ENCODE results near the gene ARMC6.

Gene ARMC6

GRCh38 chr19:19054315-19054938 is 21.0 kb downstream of the ARMC6 start:
- in situ Hi-C loops (cut with HindIII; ENCODE audit: low sequenced_read_pairs) = no loop called here

DNA sequence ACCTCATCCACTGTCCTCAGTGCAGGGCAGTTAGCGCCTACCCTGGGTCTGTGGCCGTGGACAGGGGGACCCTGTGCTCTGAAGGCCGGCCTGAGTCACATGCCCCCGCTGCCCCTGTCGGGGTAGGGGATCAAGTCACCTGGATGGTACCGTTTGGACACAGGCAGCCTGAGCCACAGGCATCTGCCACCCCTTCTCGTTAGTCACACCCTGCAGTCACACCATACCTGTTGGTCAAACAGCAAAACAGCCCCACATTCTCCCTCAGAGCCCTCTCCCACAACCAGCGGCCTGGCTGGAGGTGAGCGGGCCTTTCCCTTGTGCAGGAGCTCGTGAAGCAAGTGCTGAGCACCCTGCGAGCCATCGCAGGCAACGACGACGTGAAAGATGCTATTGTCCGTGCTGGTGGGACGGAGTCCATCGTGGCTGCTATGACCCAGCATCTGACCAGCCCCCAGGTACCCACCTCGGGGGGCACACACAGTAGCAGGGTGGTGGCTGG is 21.6 kb downstream of the ARMC6 start:
- in situ Hi-C loops (cut with HindIII; ENCODE audit: low sequenced_read_pairs) = no loop called here

GRCh38 chr19:19055701-19056100 is 22.3 kb downstream of the ARMC6 start:
- in situ Hi-C loops (cut with HindIII; ENCODE audit: low sequenced_read_pairs) = no loop called here

GRCh38 chr19:19056636-19057275 is 23.4 kb downstream of the ARMC6 start:
- in situ Hi-C loops (cut with HindIII; ENCODE audit: low sequenced_read_pairs) = no loop called here

DNA sequence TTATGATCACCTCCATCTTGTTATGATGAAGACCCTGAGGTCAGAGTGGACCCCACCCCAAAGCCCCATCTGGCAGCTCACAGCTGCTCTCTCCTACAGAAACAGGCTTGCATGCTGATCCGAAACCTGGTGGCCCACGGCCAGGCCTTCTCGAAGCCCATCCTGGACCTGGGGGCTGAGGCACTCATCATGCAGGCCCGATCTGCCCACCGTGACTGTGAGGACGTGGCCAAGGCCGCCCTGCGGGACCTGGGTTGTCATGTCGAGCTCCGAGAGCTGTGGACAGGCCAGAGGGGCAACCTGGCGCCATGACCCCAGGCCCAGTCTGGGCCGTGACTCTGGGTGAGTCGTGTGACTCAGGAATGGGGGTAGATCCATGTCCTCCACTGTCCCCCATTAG is 23.9 kb downstream of the ARMC6 start:
- in situ Hi-C loops (cut with HindIII; ENCODE audit: low sequenced_read_pairs) = no loop called here

GRCh38 chr19:19057720-19058119 is 24.3 kb downstream of the ARMC6 start:
- in situ Hi-C loops (cut with HindIII; ENCODE audit: low sequenced_read_pairs) = no loop called here

DNA sequence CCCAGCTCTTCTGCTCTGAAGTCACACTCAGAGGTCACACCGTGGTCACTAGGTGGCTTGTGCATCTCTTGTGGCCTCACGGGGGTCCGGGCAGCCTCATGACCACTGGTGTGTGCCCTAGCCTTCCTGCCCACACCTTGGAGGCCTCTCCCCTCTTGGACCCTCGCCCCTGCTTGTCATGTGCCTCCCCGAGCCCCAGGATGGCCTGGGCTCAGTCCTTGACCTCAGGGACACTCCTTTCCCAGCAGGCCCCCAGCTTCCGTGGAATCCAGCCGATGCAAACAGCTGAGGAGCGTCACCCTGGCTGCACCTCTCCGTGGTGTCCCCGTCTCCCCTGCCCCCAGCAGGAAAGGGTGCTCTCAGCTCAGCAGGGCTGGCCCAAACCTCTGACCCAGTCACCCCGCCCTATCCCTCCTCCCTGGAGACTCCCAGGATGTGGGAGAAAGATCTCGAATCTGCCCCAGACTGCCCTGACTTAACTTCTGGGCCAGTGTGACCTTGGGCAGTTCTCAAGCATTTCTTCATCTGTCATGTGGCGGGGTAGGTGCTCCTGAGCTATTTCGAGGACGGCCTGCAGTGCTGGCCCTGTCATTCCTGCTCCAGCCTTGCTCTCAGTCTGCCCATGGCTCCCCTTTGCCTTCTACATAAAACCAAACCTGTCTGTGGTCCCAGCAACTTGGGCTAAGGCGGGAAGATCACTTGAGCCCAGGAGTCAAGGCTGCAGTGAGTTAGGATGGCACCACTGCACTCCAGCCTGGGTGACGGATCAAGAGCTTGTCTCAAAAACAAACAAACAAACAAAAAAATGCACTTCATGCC is 25.8 kb downstream of the ARMC6 start:
- in situ Hi-C loops (cut with HindIII; ENCODE audit: low sequenced_read_pairs) = no loop called here

DNA sequence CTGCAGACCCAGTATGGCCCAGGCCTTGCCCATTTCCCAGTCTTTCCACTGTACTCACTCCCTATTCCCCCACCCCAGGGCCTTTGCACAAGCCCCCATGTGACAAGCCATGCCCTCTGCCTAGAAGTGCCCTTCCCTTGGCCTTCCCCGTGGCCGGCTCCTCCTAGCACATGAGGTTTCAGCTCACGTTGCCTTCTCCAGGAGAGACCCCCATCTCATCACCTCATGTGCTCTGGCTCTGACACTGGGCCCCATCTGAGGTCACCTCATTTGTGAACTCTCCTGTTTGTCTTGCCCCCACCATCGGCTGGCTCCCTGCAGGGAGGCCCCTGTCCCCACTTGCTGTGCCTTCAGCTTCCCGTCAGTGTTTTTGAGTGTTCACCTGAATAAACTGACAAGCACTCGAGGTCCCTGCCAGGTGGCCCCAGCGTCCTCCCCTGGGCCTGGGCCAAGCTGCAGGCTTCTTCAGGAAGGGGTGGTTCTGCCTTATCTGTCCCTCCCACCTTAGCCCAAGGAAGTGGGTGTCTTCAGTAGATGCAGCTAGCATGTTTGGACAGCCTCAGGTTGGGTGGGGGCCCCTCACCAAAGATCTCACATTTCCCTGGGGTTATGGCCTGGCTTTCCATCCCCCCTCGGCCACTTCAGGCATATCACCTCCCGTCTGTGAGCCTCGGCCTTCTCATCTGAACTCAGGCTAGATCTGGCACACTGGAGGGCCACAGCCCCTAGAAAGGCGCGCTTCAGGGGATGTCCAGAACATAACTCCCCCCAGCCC is 26.6 kb downstream of the ARMC6 start:
- in situ Hi-C loops (cut with HindIII; ENCODE audit: low sequenced_read_pairs) = no loop called here

DNA sequence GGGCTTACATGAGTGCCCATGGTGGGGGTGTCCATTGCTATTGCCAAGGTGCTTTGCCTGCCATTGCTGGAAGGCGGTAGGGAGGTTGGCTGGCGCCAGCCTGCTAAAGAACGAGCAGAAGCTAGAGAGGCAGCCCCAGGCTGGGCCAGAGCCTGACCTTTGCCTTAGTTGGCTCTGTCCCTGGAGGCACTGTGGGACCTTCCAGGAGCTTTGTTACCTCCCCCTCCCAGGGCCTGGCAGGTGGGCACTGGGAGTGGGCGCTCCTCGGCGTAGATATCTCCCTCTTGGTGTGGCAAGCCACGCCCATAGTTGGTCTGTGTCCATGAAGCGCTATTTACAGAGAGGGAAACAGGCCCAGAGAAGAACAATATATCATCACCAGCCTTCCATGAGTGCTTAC is 28.1 kb downstream of the ARMC6 start:
- in situ Hi-C loops (cut with HindIII; ENCODE audit: low sequenced_read_pairs) = no loop called here

DNA sequence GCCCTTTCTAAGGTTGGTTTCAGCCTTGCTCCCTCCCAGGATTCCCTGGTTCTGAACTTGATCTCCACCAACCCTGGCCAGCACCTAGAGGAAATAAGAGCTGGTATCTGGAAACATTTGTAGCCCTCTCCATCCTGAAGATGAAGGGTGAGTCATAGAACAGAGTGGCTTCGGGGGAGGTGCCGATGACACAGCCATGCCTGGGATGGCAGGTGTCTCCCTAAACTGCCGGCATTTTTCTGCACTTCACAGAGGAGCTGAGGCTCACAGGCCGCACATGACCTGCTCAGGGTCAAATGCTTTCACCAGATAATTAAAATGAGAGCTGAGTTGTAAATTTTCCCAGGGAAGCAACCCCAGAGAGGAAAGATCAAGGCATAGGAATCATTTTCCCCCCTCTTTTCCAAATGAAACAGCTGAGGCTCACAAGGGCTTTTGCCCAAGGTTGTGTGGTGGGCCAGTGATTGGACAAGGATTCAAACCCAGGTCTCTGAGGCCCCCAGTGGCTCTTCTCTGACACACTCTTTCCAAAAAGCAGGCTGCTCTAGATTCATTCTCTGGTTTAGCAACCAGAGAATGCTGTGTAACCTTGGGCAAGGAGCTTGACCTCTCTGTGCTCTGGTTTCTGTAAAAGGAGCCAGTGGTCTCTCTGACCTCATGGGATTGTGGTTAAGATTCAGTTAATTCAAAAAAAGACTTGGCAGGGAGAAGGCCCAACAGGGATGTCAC is 29.2 kb downstream of the ARMC6 start:
- in situ Hi-C loops (cut with HindIII; ENCODE audit: low sequenced_read_pairs) = no loop called here

DNA sequence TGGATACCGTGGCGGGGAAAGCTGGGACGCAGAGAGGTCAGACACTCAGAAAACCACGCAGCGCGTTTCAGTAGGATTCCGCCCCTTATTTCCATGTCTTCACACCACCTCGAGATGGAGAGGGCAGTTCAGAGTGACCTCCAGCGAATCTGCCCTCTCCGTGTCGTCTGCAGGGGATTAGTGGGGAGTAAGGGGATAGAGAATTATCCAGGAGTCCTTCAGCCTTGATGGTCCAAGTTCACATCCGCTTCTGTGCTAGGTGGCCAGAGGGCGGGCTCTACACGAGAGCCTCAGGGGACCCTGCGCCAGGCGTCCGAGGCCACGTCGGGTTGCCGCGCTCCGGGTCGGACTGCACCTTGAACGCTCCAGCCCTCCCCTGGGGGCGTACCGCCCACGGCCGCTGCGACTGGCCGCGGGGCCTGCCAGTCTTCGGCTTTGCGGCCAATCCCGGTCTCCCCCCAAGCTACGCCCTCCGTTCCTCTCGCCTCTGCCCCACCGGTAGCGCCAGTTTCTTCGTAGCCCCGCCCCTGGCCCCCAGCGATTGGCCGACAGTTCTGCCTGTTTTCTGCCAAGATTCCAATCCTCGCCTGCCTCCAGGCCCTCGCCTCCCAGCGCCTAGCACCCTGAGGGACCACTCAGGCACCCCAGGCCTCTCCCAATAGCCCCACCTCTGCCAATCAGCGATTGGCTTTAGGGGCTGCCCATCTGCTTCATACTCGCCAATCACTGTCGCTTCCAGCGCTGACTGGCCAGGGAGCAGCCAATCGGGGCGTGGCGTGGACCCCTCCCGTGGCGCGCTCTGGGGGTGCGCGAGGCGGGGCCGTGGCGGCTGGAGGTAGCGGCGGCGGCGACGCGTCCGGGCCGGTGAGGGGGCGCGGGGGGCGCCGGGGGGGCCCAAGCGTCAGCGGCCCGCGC is 30.0 kb downstream of the ARMC6 start, which contains the start of gene SLC25A42:
Gene SLC25A42 (plus strand): TSS at position 812 of the 915 bp plus-strand sequence. CDS start 32,131 bp downstream, outside the sequence.
- in situ Hi-C loops (cut with HindIII; ENCODE audit: low sequenced_read_pairs) = no loop called here

DNA sequence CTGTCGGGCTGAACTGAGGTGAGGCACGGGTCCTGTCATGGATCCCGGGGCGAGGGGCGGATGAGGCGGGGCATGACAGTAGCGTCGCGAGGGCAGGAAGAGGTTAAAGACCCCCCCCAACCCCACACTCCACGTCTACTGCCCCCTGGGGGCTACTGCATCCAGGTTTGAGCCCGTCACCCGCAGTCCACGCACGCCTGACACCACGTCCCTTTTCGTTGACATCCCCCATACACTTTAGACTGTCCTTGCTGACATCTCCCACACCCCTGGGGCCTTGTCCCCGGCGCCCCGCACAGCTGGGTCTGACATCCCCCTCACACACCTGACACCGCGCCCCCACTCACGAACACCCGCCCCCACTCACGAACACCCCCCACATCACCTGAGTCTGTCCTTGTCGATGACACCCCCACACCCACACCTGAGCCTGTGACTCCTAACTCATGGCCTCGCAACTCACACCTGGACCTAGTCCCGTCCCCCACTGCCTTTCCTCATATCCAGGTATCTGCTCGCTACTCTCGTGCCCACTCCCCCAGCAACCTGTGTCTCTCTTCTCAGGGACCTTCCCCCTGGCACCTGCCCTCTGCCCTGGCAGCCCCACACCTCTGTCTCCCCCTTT is 30.8 kb downstream of the ARMC6 start:
- in situ Hi-C loops (cut with HindIII; ENCODE audit: low sequenced_read_pairs) = no loop called here

DNA sequence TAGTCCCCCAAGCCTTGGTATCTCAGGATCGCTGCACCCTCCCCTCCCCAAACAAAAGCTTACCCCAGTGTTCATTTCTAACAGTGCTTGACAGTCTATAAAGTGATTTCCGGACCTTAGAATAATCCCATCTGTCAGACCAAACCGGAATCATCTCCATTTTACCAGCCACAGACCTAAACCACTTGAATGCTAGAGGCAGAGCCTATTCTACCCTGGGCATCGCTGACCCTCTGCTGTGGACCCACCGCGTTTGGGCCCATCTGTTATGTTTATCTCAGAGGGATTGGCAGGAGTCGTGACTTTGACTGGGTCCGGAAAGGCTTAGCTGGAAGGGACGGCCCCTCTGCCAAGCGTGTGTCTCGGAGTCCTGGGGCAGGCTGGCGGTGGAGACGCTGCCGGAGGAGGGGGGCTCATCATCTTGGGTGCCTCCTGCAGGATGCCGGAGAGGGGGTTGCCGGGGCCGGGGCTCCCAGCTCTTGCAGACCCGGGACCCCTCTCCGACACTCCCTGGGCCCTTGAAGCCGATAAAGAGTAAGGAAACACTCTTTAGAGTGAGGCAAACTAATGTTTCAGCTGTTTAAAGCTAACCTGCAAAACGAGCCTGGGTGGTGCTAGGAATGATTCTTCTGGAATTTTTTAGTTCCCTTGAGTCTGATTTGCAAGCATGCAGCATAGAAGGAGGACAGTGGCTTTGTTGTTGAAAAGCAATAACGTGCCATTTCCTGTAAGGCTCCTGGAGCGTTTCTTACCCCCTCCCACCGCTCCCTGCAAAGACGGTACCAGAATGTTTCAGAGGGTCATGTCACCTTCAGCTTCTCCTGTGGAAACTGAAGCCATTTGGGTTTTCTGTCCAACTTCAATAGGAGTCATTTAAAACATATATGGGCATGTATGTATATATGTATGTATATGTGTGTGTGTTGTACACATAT is 31.7 kb downstream of the ARMC6 start:
- in situ Hi-C loops (cut with HindIII; ENCODE audit: low sequenced_read_pairs) = no loop called here

DNA sequence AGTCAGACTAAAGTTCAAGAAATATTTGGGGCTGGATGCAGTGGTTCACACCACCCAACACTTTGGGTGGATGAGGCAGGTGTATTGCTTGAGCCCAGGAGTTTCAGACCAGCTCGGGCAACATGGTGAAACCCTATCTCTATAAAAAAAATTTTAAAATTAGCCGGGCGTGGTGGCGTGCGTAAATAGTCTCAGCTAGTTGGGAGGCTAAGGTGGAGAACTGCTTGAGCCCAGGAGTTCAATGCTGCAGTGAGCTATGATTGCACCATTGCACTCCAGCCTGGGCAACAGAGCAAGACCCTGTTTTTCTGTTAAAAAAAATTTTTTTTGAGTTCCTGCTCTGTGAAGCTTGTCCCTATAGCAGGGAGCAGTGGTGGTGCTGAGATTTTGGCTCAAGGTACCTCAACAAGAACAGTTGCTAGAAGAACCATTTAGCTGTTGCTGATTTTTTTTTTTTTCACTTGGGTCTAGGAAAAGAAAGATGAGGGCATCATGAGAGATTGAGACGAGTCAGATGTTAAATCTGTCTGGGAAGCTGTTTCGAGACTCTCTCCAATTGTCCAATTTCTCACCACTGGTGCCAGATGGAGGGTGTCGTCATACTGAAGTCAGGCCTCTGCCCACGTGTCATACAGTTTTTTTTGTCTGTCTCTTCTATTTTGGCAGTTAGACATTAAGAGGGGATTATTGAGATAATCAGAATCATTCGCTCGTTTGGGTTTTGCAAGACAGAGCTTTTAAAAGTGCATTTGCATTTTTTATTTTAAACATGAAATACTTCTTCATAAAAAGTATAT is 34.1 kb downstream of the ARMC6 start:
- in situ Hi-C loops (cut with HindIII; ENCODE audit: low sequenced_read_pairs) = no loop called here

DNA sequence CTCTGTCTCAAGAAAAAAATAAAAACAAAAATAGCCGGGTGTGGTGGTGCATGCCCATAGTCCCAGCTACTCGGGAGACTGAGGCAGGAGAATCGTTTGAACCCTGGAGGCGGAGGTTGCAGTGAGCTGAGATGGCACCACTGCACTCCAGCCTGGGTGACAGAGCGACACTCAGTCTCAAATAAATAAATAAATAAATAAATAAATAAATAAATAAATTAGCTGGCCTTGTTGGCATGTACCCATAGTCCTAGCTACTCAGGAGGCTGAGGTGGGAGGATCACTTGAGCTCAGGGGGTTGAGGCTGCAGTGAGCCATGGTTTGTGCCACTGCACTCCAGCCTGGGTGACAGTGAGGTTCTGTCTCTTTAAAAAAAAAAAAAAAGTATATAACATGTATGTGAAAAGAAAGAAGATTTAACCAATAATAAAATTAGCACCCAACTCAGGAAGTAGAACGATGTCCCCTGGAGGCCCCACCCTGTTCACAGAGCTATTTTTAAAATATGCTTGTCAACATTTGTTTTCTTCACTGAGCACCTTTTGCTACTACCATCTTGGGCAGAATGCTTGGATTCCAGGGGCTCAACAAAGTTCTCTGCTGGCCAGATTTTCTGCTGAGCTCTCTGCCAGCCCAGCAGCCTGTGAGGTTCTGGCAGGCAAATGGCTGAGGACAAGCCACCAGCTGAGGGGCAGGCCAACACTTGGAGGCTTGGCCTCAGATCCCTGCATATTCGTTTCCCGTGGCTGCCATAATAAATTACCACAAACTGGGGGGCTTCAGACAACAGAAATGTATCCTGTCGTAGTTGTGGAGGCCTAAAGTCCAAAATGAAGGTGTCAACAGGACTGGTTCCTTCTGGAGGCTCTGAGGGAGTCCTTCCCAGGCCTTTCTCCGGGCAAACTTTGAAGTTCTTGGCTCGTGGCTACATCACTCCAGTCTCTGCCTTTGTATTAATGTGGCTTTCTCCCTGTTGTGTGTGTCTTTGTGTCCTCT is 35.6 kb downstream of the ARMC6 start:
- in situ Hi-C loops (cut with HindIII; ENCODE audit: low sequenced_read_pairs) = no loop called here

- in situ Hi-C loops (cut with HindIII; ENCODE audit: low sequenced_read_pairs) = no loop called here
These were observed 38.5 kb downstream of the ARMC6 start for GRCh38 chr19:19071897-19072296.

Data from DLD1 (cell line).